H1 (cell line): ENCODE data around the gene MCHR1. TPM values are rescaled to one million over a fixed set of nuclear protein-coding genes. Genes with fewer than 3 reads are reported as not detected.

Source experiments
- CTCF ChIA-PET: fragments of 300-600 bp; sonication (Branson Sonifier 250); formaldehyde crosslinking; loops from one replicate; lab custom pipeline; 2021; ENCODE audit not compliant: partially characterized antibody; lab: Charles Lee
- POLR2A ChIA-PET: fragments of 300-600 bp; sonication (Branson Sonifier 250); formaldehyde crosslinking; loops from one replicate; lab custom pipeline; 2021; ENCODE audit warnings: inconsistent platforms; ENCODE audit not compliant: partially characterized antibody; lab: Charles Lee
- DNase-seq, 2 experiments: peaks; one replicate each; pipeline versions ENCODE4 v3.0.0 to v3.0.0-alpha.2; 2010 to 2022; ENCODE audit warnings: low spot score in 2 of 2, low read depth in 1 of 2, mixed read lengths in 1 of 2
- FAIRE-seq: peaks from 2 replicates; lab custom pipeline; 2011; peaks lifted over from hg19 to GRCh38; lab: Jason Lieb, UNC
- H2AFZ ChIP-seq: 2 replicates; pipeline ENCODE4 v1.8.1; 2012; ENCODE audit warnings: low read length, inconsistent platforms
- H2AK5ac ChIP-seq: 2 replicates; pipeline ENCODE4 v1.6.1; 2013; ENCODE audit warnings: low read depth, low read length
- H2BK120ac ChIP-seq: replicated peaks from 2 replicates; pipeline ENCODE3; 2013; ENCODE audit warnings: low read depth, low read length, inconsistent platforms
- H2BK12ac ChIP-seq: 2 replicates; pipeline ENCODE4 v1.6.1; 2013; ENCODE audit warnings: low read depth, low read length
- H2BK15ac ChIP-seq: 2 replicates; pipeline ENCODE4 v1.6.1; 2013; ENCODE audit warnings: low read length
- H2BK20ac ChIP-seq: 2 replicates; pipeline ENCODE4 v1.6.1; 2013; ENCODE audit warnings: low read length
- H2BK5ac ChIP-seq: 2 replicates; pipeline ENCODE4 v1.6.1; 2013; ENCODE audit warnings: low read depth, low read length
- H3K14ac ChIP-seq: 2 replicates; pipeline ENCODE4 v1.6.1; 2013; ENCODE audit warnings: inconsistent platforms; ENCODE audit not compliant: insufficient read length
- H3K18ac ChIP-seq: 2 replicates; pipeline ENCODE4 v1.6.1; 2013; ENCODE audit warnings: low read length; ENCODE audit errors: extremely low read depth
- H3K23ac ChIP-seq: 2 replicates; pipeline ENCODE4 v1.6.1; 2013; ENCODE audit warnings: inconsistent platforms; ENCODE audit not compliant: insufficient read length
- H3K23me2 ChIP-seq: 2 replicates; pipeline ENCODE4 v1.6.1; 2013; ENCODE audit warnings: low read depth, low read length
- H3K27ac ChIP-seq: 2 replicates; pipeline ENCODE4 v1.6.1; 2011; ENCODE audit warnings: low read depth, low read length, inconsistent platforms
- H3K27me3 ChIP-seq, 4 experiments: replicated peaks in 1 of 4; 1 replicate in 1 of 4; 2 replicates in 3 of 4; pipeline versions ENCODE4 v1.6.1 to v1.8.1; 2011 to 2013; ENCODE audit warnings: low read length in 3 of 4, mild to moderate bottlenecking in 3 of 4, inconsistent platforms in 2 of 4, mixed read lengths in 2 of 4, moderate library complexity in 1 of 4; ENCODE audit not compliant: control insufficient read depth in 3 of 4, insufficient read depth in 3 of 4; ENCODE audit errors: extremely low read depth in 1 of 4
- H3K36me3 ChIP-seq, 4 experiments: 2 replicates each; pipeline versions ENCODE4 v1.6.1 to v1.8.1; 2011 to 2013; ENCODE audit warnings: mild to moderate bottlenecking in 4 of 4, low read length in 3 of 4, moderate library complexity in 2 of 4, control low read depth in 1 of 4, inconsistent platforms in 1 of 4; ENCODE audit not compliant: insufficient read depth in 4 of 4, control insufficient read depth in 2 of 4
- H3K4ac ChIP-seq: replicated peaks from 2 replicates; pipeline ENCODE3; 2013; ENCODE audit warnings: low read length, low read depth, mixed read lengths, inconsistent platforms; ENCODE audit not compliant: insufficient read length
- H3K4me1 ChIP-seq, 4 experiments: replicated peaks in 1 of 4; 1 replicate in 1 of 4; 2 replicates in 3 of 4; pipeline versions ENCODE4 v1.6.1 to v1.8.1; 2011 to 2013; ENCODE audit warnings: low read length in 3 of 4, inconsistent platforms in 2 of 4, mixed read lengths in 1 of 4; ENCODE audit not compliant: insufficient read depth in 4 of 4, control insufficient read depth in 3 of 4
- H3K4me2 ChIP-seq, 2 experiments: 2 replicates each; pipeline versions ENCODE4 v1.6.1 to v1.8.1; 2011 to 2013; ENCODE audit warnings: low read depth in 2 of 2, low read length in 2 of 2, control low read depth in 1 of 2, inconsistent platforms in 1 of 2, mild to moderate bottlenecking in 1 of 2; ENCODE audit not compliant: insufficient read depth in 1 of 2
- H3K4me3 ChIP-seq, 4 experiments: fragments of 200-600, 300-600 bp in 1 of 4; sonication (generic), shearing (Covaris generic), sonication (Bioruptor Twin) in 1 of 4; 2 replicates each; pipeline versions ENCODE4 v1.5.1 to v1.8.1; 2011 to 2016; ENCODE audit warnings: low read length in 4 of 4, low read depth in 3 of 4, control low read depth in 2 of 4, inconsistent platforms in 2 of 4, mild to moderate bottlenecking in 2 of 4, mixed read lengths in 1 of 4, moderate library complexity in 1 of 4; ENCODE audit not compliant: insufficient read depth in 2 of 4; ENCODE audit errors: extremely low read depth in 1 of 4
- H3K56ac ChIP-seq: replicated peaks from 2 replicates; pipeline ENCODE3; 2013; ENCODE audit warnings: low read depth, mild to moderate bottlenecking, mixed read lengths, low read length, inconsistent platforms; ENCODE audit not compliant: insufficient read length
- H3K79me1 ChIP-seq: 2 replicates; pipeline ENCODE4 v1.6.1; 2013; ENCODE audit warnings: low read depth, low read length, control low read depth
- H3K79me2 ChIP-seq, 2 experiments: 2 replicates each; pipeline versions ENCODE4 v1.6.1 to v1.8.1; 2012 to 2013; ENCODE audit warnings: low read length in 2 of 2, mild to moderate bottlenecking in 2 of 2, inconsistent platforms in 1 of 2; ENCODE audit not compliant: insufficient read depth in 2 of 2, control insufficient read depth in 1 of 2
- H3K9ac ChIP-seq, 4 experiments: replicated peaks in 1 of 4; 1 replicate in 1 of 4; 2 replicates in 3 of 4; pipeline versions ENCODE4 v1.6.1 to v1.8.1; 2011 to 2013; ENCODE audit warnings: low read depth in 3 of 4, low read length in 3 of 4, control low read depth in 2 of 4, mild to moderate bottlenecking in 2 of 4, moderate library complexity in 2 of 4, inconsistent platforms in 1 of 4; ENCODE audit errors: extremely low read depth in 1 of 4
- H3K9me3 ChIP-seq, 2 experiments: 2 replicates each; pipeline versions ENCODE4 v1.6.1 to v1.8.1; 2012 to 2013; ENCODE audit warnings: mild to moderate bottlenecking in 2 of 2, moderate library complexity in 2 of 2, control low read depth in 1 of 2, inconsistent platforms in 1 of 2, low read depth in 1 of 2, low read length in 1 of 2, mixed read lengths in 1 of 2; ENCODE audit not compliant: insufficient read depth in 2 of 2
- H4K20me1 ChIP-seq, 2 experiments: replicated peaks in 1 of 2; 2 replicates each; pipeline versions ENCODE3 to v1.8.1; 2011 to 2013; ENCODE audit warnings: inconsistent platforms in 2 of 2, low read length in 2 of 2, mild to moderate bottlenecking in 1 of 2; ENCODE audit not compliant: insufficient read depth in 2 of 2, control insufficient read depth in 1 of 2
- H4K5ac ChIP-seq: 2 replicates; pipeline ENCODE4 v1.6.1; 2013; ENCODE audit warnings: low read length, low read depth, mixed read lengths, inconsistent platforms; ENCODE audit not compliant: insufficient read length
- H4K8ac ChIP-seq: 2 replicates; pipeline ENCODE4 v1.8.0; 2013; ENCODE audit warnings: mild to moderate bottlenecking, moderate library complexity, low read length, inconsistent platforms; ENCODE audit not compliant: insufficient read depth; ENCODE audit errors: extremely low read depth
- H4K91ac ChIP-seq: replicated peaks from 2 replicates; pipeline ENCODE3; 2013; ENCODE audit warnings: low read length, mixed read lengths, inconsistent platforms; ENCODE audit not compliant: insufficient read length
- ASH2L ChIP-seq: fragments of 200-600, 300-600 bp; sonication (generic); IDR thresholded peaks from one replicate; pipeline ENCODE4 v1.7.1; 2017; ENCODE audit warnings: low read length
- ATF3 ChIP-seq: IDR thresholded peaks from 2 replicates; pipeline ENCODE4 v1.6.1; 2011; ENCODE audit warnings: low read depth, mild to moderate bottlenecking, low read length; ENCODE audit not compliant: insufficient read depth
- CHD1 ChIP-seq: IDR thresholded peaks from 2 replicates; pipeline ENCODE4 v1.6.1; 2012; ENCODE audit warnings: low read depth, low read length, improper control_type of control experiment
- EGR1 ChIP-seq: IDR thresholded peaks from 2 replicates; pipeline ENCODE4 v1.6.1; 2011; ENCODE audit warnings: low read depth, low read length, borderline replicate concordance
- EP300 ChIP-seq, 2 experiments: IDR thresholded peaks; 1 replicate in 1 of 2; 2 replicates in 1 of 2; pipeline ENCODE4 v1.6.1; 2011 to 2012; ENCODE audit warnings: low read depth in 2 of 2, low read length in 2 of 2, mild to moderate bottlenecking in 2 of 2, borderline replicate concordance in 1 of 2, inconsistent platforms in 1 of 2, moderate library complexity in 1 of 2
- HDAC6 ChIP-seq: IDR thresholded peaks from one replicate; pipeline ENCODE4 v1.7.1; 2012; ENCODE audit warnings: low read depth, mild to moderate bottlenecking, inconsistent platforms, low read length, moderate library complexity
- POU5F1 ChIP-seq: IDR thresholded peaks from 2 replicates; pipeline ENCODE4 v1.6.1; 2011; ENCODE audit warnings: low read depth, mild to moderate bottlenecking, low read length, moderate library complexity
- SIN3A ChIP-seq, 2 experiments: IDR thresholded peaks in 1 of 2; conservative IDR thresholded peaks in 1 of 2; 2 replicates each; pipeline ENCODE4 v1.6.1; 2011 to 2012; ENCODE audit warnings: low read length in 2 of 2, improper control_type of control experiment in 1 of 2, low read depth in 1 of 2, mild to moderate bottlenecking in 1 of 2
- SIRT6 ChIP-seq: IDR thresholded peaks from one replicate; pipeline ENCODE4 v1.7.1; 2012; ENCODE audit warnings: low read length, inconsistent platforms
- SRF ChIP-seq: IDR thresholded peaks from 2 replicates; pipeline ENCODE4 v1.6.1; 2011; ENCODE audit warnings: mild to moderate bottlenecking, low read depth, low read length, moderate library complexity
- WGBS, 2 experiments: shearing (Covaris generic) in 1 of 2; methylation state at CpG; one replicate each; pipeline versions ENCODE4 v1.1.6 to v1.1.7; 2013 to 2015; ENCODE audit warnings: low lambda C conversion rate in 2 of 2, mixed read lengths in 2 of 2, inconsistent platforms in 1 of 2, low coverage in 1 of 2, missing lambda C conversion rate in 1 of 2; ENCODE audit not compliant: insufficient replicate concordance in 2 of 2, insufficient coverage in 1 of 2, insufficient read length in 1 of 2; ENCODE audit errors: extremely low coverage in 1 of 2, missing lambda C conversion rate in 1 of 2; 5-methylcytosine and 5-hydroxymethylcytosine counted together
- polyA plus RNA-seq, 7 experiments: library from polyadenylated mRNA; depleted of rRNA in 3 of 7; stranded (reverse) in 5 of 7; unstranded in 2 of 7; fragments of >200 nt in 5 of 7; fragments of 200-250 nt in 2 of 7; gene quantifications; 1 replicate in 5 of 7; 2 replicates in 1 of 7; 4 replicates in 1 of 7; pipeline versions ENCODE4 v1.2.1 to v1.2.3, GENCODE V29; 2011 to 2013; ENCODE audit warnings: missing spikeins in 2 of 7, mixed read lengths in 2 of 7
- total RNA-seq: library from RNA; stranded (reverse); fragmentation: NEBNext Ultra II Directional; extraction: Animal tissue kit (Norgen Biotek cat#: 25700); gene quantifications from 2 replicates; pipeline ENCODE4 v1.2.1, GENCODE V29; 2021

Gene MCHR1
- total and polyA plus RNA-seq, 2 of the 8 experiments (the other 6 are each of a cell fraction or from before 2014, with no cell fraction given) = 0.91 to 7.6 TPM

- Histone ChIP-seq H3K4me2 (no peak overlapping the region), H4K20me1 (no peaks in the 10 kb centered on the region), H3K18ac (no peak overlapping the region), H3K4me1 (peaks cover 0 to 7% (median 5%) of the 10 kb centered on the region in 4 experiments; a peak in 6 of 7 replicates), H2AK5ac (no peak overlapping the region), H3K23me2 (no peaks in the 10 kb centered on the region), H3K9me3 (0 out of 4 replicates have a peak, but pooled peaks cover 0 to 2% of the 10 kb centered on the region in 2 experiments), H4K5ac (no peak overlapping the region), H3K36me3 (no peaks in the 10 kb centered on the region), H3K79me2 (no peaks in the 10 kb centered on the region), H3K4me3 (no peak overlapping the region), H3K4ac (no peak overlapping the region), H2BK120ac (no peak overlapping the region), H3K79me1 (no peaks in the 10 kb centered on the region), H2AFZ (no peak overlapping the region), H2BK15ac (no peak overlapping the region), H3K27me3 (no peaks in the 10 kb centered on the region), H3K9ac (no peak overlapping the region), H3K14ac (no peak overlapping the region), H4K91ac (no peak overlapping the region), H2BK12ac (no peak overlapping the region), H2BK5ac (no peak overlapping the region), H2BK20ac (no peak overlapping the region), H4K8ac (no peak overlapping the region), H3K23ac (no peak overlapping the region), H3K27ac (no peak overlapping the region), H3K56ac (no peak overlapping the region)
- ChIA-PET POLR2A (no interaction called here), CTCF (interaction anchor here (0.6 to 1.2 kb wide), 4 partner anchors 9 to 782 kb away, joined by 3 to 6 read pairs (median 4); no protein-coding TSS in a partner anchor)
- no peak for FAIRE-seq
- no peak for DNase-seq
- 94% methylated on average over 4 of the region's 4 CpGs; no CpG with 5 or more reads in 1 of the 2 experiments for WGBS, 2 experiments
- TF ChIP-seq CHD1 (no peak), ATF3 (no peak), EGR1 (no peak), SRF (no peak), SIRT6 (no peak), POU5F1 (no peak), ASH2L (no peak), SIN3A (conservative IDR thresholded peaks at IDR 0.05 in 1 of 2, IDR thresholded peaks at IDR 0.05 in 1 of 2; ENCODE audit: low read depth in 1 of 2, low read length in 2 of 2) (no peak), HDAC6 (no peak), EP300 (IDR thresholded peaks at IDR 0.05; ENCODE audit: borderline replicate concordance in 1 of 2, low read depth in 2 of 2, low read length in 2 of 2) (no peak)
Observed at GRCh38 chr22:40674274-40674673, 5.0 kb upstream of the MCHR1 start.
